HepG2 (cell line): Measurements from ENCODE around the gene RBP2. TPM values are rescaled to one million over a fixed set of nuclear protein-coding genes. Genes with fewer than 3 reads are reported as not detected.

ENCODE experiments used
- ATAC-seq: fragments of 200-7000 bp; cut with Tn5 transposase; 3 replicates; pipeline ENCODE4 v1.9.1; 2020; ENCODE audit warnings: mild to moderate bottlenecking, moderate library complexity
- BruUV-seq: library from RNA; stranded (reverse); fragments of 400-500 nt; replicated peaks from 2 replicates; lab custom pipeline; 2021; lab: Mats Ljungman, UMichigan
- CTCF ChIA-PET: fragments of 300-600 bp; formaldehyde crosslinking; extraction: SDS; loops from one replicate; lab custom pipeline; 2021; ENCODE audit warnings: low total read pairs, inconsistent platforms, low intra/inter-chr PET ratio; lab: Yijun Ruan, JAX
- POLR2A ChIA-PET: fragments of 350-600 bp; sonication (Branson Sonifier 250); formaldehyde crosslinking; loops from one replicate; lab custom pipeline; 2020; ENCODE audit warnings: antibody characterized with exemption, inconsistent platforms; lab: Yijun Ruan, JAX
- DNase-seq: peaks from one replicate; pipeline ENCODE4 v3.0.0-alpha.2; 2015; ENCODE audit warnings: low spot score
- FAIRE-seq: peaks from 3 replicates; lab custom pipeline; 2011; peaks lifted over from hg19 to GRCh38; lab: Jason Lieb, UNC
- H2AFZ ChIP-seq: one replicate; pipeline ENCODE4 v1.6.1; 2011; ENCODE audit warnings: low read length, inconsistent platforms
- H3K27ac ChIP-seq: fragments of 300-600 bp; 3 replicates; pipeline ENCODE4 v1.8.0; 2011; ENCODE audit warnings: mixed run types, mild to moderate bottlenecking, mixed read lengths, low read length, inconsistent platforms; ENCODE audit not compliant: insufficient read depth; ENCODE audit errors: extremely low read length
- H3K27me3 ChIP-seq, 2 experiments: fragments of 200-600 bp in 1 of 2; 2 replicates in 1 of 2; 3 replicates in 1 of 2; pipeline versions ENCODE4 v1.6.0 to v1.8.0; 2011; ENCODE audit warnings: low read length in 2 of 2, mild to moderate bottlenecking in 2 of 2, moderate library complexity in 2 of 2, inconsistent platforms in 1 of 2; ENCODE audit not compliant: insufficient read depth in 2 of 2, control insufficient read depth in 1 of 2
- H3K36me3 ChIP-seq, 2 experiments: fragments of 200-600 bp in 1 of 2; replicated peaks in 1 of 2; 2 replicates in 1 of 2; 3 replicates in 1 of 2; pipeline versions ENCODE4 v1.5.1 to v1.8.0; 2011; ENCODE audit warnings: low read length in 2 of 2, inconsistent platforms in 1 of 2; ENCODE audit not compliant: insufficient read depth in 2 of 2, control insufficient read depth in 1 of 2
- H3K4me1 ChIP-seq: 2 replicates; pipeline ENCODE4 v1.5.1; 2012; ENCODE audit warnings: low read length, inconsistent platforms; ENCODE audit not compliant: insufficient read depth
- H3K4me2 ChIP-seq: 2 replicates; pipeline ENCODE4 v1.6.0; 2011; ENCODE audit warnings: low read depth, low read length, inconsistent platforms
- H3K4me3 ChIP-seq, 3 experiments: fragments of 200-600 bp in 1 of 3; sonication (generic), shearing (Covaris generic) in 1 of 3; replicated peaks in 1 of 3; 2 replicates each; pipeline ENCODE4 v1.5.1; 2011 to 2016; ENCODE audit warnings: low read length in 3 of 3, inconsistent platforms in 2 of 3, low read depth in 2 of 3, mild to moderate bottlenecking in 2 of 3, control low read depth in 1 of 3, mixed read lengths in 1 of 3; ENCODE audit not compliant: insufficient read depth in 1 of 3
- H3K79me2 ChIP-seq: one replicate; pipeline ENCODE4 v1.6.1; 2011; ENCODE audit warnings: low read length, inconsistent platforms; ENCODE audit not compliant: insufficient read depth
- H3K9ac ChIP-seq: 2 replicates; pipeline ENCODE4 v1.6.0; 2011; ENCODE audit warnings: mild to moderate bottlenecking, low read depth, low read length, inconsistent platforms; ENCODE audit not compliant: insufficient read depth
- H3K9me3 ChIP-seq: 2 replicates; pipeline ENCODE4 v1.5.1; 2012; ENCODE audit warnings: mild to moderate bottlenecking, low read length
- H4K20me1 ChIP-seq: 2 replicates; pipeline ENCODE4 v1.6.0; 2011; ENCODE audit warnings: inconsistent platforms, mild to moderate bottlenecking, low read length, moderate library complexity; ENCODE audit not compliant: insufficient read depth
- CC2D1A ChIP-seq: sonication (generic); formaldehyde crosslinking; IDR thresholded peaks from 2 replicates; pipeline ENCODE4 v1.8.1; 2023; ENCODE audit warnings: mild to moderate bottlenecking, missing genetic modification reagents
- CEBPZ ChIP-seq: IDR thresholded peaks from 2 replicates; pipeline ENCODE4 v1.6.1; 2012; ENCODE audit warnings: low read length, improper control_type of control experiment
- FOSL2 ChIP-seq: sonication (generic); formaldehyde crosslinking; IDR thresholded peaks from 2 replicates; pipeline ENCODE4 v1.4.0; 2020; ENCODE audit warnings: missing genetic modification reagents
- SAFB2 ChIP-seq: sonication (generic); formaldehyde crosslinking; IDR thresholded peaks from 2 replicates; pipeline ENCODE4 v1.5.1; 2020; ENCODE audit warnings: missing genetic modification reagents, low read depth, mild to moderate bottlenecking, borderline replicate concordance
- ZBTB20 ChIP-seq: sonication (generic); formaldehyde crosslinking; IDR thresholded peaks from 2 replicates; pipeline ENCODE4 v1.8.1; 2023; ENCODE audit warnings: missing genetic modification reagents, low read depth, mild to moderate bottlenecking, borderline replicate concordance
- ZC3H13 ChIP-seq: sonication (generic); formaldehyde crosslinking; IDR thresholded peaks from 2 replicates; pipeline ENCODE4 v1.8.1; 2023; ENCODE audit warnings: mild to moderate bottlenecking, missing genetic modification reagents, moderate library complexity
- ZFP36L2 ChIP-seq: sonication (generic); formaldehyde crosslinking; IDR thresholded peaks from 2 replicates; pipeline ENCODE4 v1.4.0; 2020; ENCODE audit warnings: missing genetic modification reagents
- ZNF407 ChIP-seq: sonication (generic); formaldehyde crosslinking; IDR thresholded peaks from one replicate; pipeline ENCODE4 v1.5.1; 2020; ENCODE audit warnings: mild to moderate bottlenecking, missing genetic modification reagents; ENCODE audit errors: not compliant biosample characterization
- ZNF749 ChIP-seq: sonication (generic); formaldehyde crosslinking; IDR thresholded peaks from 2 replicates; pipeline ENCODE4 v1.8.0; 2022; ENCODE audit warnings: mild to moderate bottlenecking, missing genetic modification reagents, moderate library complexity, borderline replicate concordance
- WGBS: methylation state at CpG from one replicate; pipeline ENCODE4 v1.1.6; 2017; ENCODE audit warnings: low lambda C conversion rate; 5-methylcytosine and 5-hydroxymethylcytosine counted together
- in situ Hi-C: cut with HindIII; loops from 2 replicates; pipeline ENCODE4 v1.10.0; 2017; ENCODE audit warnings: low pct_unique_long_range_greater_than_20kb; ENCODE audit not compliant: extremely low pct_ligation_motif_present
- intact Hi-C: fragments of 100-400 bp; cut with micrococcal nuclease; formaldehyde crosslinking; loops from one replicate; pipeline ENCODE4 v1.10.0; 2022; ENCODE audit not compliant: unreplicated experiment
- polyA plus RNA-seq, 8 experiments: library from polyadenylated mRNA; depleted of rRNA in 3 of 8; stranded (reverse) in 7 of 8; unstranded in 1 of 8; fragments of >200 nt; fragmentation: Illumina TruSeq in 4 of 8; extraction: Trizol in 4 of 8; gene quantifications; 2 replicates each; pipeline versions ENCODE4 v1.2.1 to v1.2.3, GENCODE V29; 2011 to 2016; ENCODE audit warnings: low read depth in 4 of 8, missing spikeins in 1 of 8, mixed read lengths in 1 of 8; ENCODE audit not compliant: insufficient read depth in 1 of 8
- total RNA-seq, 5 experiments: library from RNA; depleted of rRNA; stranded (reverse); fragments of >200 nt; fragmentation: Illumina TruSeq; extraction: Trizol; gene quantifications; 2 replicates each; pipeline ENCODE4 v1.2.3, GENCODE V29; 2016; ENCODE audit warnings: low read depth in 1 of 5

Gene RBP2
- total and polyA plus RNA-seq, 2 of the 13 experiments (the other 11 are each of a cell fraction or from before 2014, with no cell fraction given) = 0.17 to 2.5 TPM

- TF ChIP-seq ZNF407 (CRISPR knock-in tag) = no peak
- TF ChIP-seq, all 625 proteins: peak for 0
Observed at GRCh38 chr3:139524841-139525636, 48.7 kb upstream of the RBP2 start (continued).

GRCh38 chr3:139523718-139524117 is 47.4 kb upstream of the RBP2 start:
- no peaks in the 10 kb centered on the region for H3K79me2 ChIP-seq
- no TSS peak for BruUV-seq
- no peak overlapping the region for H3K9ac ChIP-seq
- POLR2A ChIA-PET = no interaction called here
- intact Hi-C loops (no loop called here), in situ Hi-C loops (no loop called here)
- H3K4me1 ChIP-seq = no peaks in the 10 kb centered on the region
- no peaks in the 10 kb centered on the region for H3K9me3 ChIP-seq
- no peak overlapping the region for H3K4me3 ChIP-seq
- no peak for ATAC-seq
- 33% methylated on average over 1 of the region's 1 CpG for WGBS
- no peaks in the 10 kb centered on the region for H4K20me1 ChIP-seq
- H3K27ac ChIP-seq = no peak overlapping the region
- DNase-seq = no peak
- no peak for FAIRE-seq
- no peaks in the 10 kb centered on the region for H3K27me3 ChIP-seq
- no peak overlapping the region for H3K4me2 ChIP-seq
- CTCF ChIA-PET = no interaction called here
- H2AFZ ChIP-seq = no peak overlapping the region
- no peaks in the 10 kb centered on the region for H3K36me3 ChIP-seq
- TF ChIP-seq ZBTB20 (CRISPR knock-in tag) (no peak), ZC3H13 (CRISPR knock-in tag) (no peak), CEBPZ (no peak), SAFB2 (CRISPR knock-in tag) (no peak), ZNF749 (no peak), CC2D1A (no peak), ZFP36L2 (CRISPR knock-in tag) (no peak), FOSL2 (CRISPR knock-in tag) (no peak)
